SK-N-SH (cell line): ENCODE results near the gene BEND3.

Source experiments
- POLR2AphosphoS5 ChIP-seq: IDR thresholded peaks from 2 replicates; pipeline ENCODE4 v1.6.1; 2012; ENCODE audit warnings: low read depth, low read length
- TEAD4 ChIP-seq: IDR thresholded peaks from 2 replicates; pipeline ENCODE4 v1.4.0; 2012; ENCODE audit warnings: mild to moderate bottlenecking, borderline replicate concordance; ENCODE audit not compliant: insufficient read depth
- TF ChIP-seq, protein P1 (sequence below): IDR thresholded peaks from 2 replicates; pipeline ENCODE4; 2012
- TF ChIP-seq, protein P2 (sequence below): fragments of 150-350 bp; IDR thresholded peaks from 2 replicates; pipeline ENCODE4 v1.6.1; 2017; ENCODE audit warnings: antibody characterized with exemption, low read length, low read depth, borderline replicate concordance
- TF ChIP-seq, protein P3 (sequence below): fragments of 200-600 bp; sonication (generic); IDR thresholded peaks from 2 replicates; pipeline ENCODE4 v1.6.1; 2017; ENCODE audit warnings: antibody characterized with exemption, mild to moderate bottlenecking, moderate library complexity
- TF ChIP-seq, protein P4 (sequence below): IDR thresholded peaks from 2 replicates; pipeline ENCODE4 v1.6.1; 2012; ENCODE audit warnings: mild to moderate bottlenecking, low read depth, low read length, moderate library complexity

DNA sequence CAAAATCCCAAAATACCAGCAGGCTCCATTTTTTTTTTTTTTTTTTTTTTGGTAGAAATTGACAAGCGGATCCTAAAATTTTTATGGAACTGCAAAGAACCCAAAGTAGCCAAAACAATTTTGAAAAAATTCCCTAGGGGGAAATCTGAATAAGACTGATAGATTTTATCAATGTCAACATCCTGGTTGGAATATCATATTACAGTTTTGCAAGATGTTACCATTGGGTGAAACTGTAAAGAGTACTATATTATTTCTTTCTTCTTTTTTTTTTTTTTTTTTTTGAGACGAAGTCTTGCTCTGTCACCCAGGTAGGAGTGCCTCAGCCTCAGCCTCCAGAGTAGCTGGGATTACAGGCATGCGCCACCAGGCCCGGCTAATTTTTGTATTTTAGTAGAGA, 29.4 kb upstream of the BEND3 start:
- no peak for TF ChIP-seq POLR2AphosphoS5
- TF ChIP-seq, protein P1, sequence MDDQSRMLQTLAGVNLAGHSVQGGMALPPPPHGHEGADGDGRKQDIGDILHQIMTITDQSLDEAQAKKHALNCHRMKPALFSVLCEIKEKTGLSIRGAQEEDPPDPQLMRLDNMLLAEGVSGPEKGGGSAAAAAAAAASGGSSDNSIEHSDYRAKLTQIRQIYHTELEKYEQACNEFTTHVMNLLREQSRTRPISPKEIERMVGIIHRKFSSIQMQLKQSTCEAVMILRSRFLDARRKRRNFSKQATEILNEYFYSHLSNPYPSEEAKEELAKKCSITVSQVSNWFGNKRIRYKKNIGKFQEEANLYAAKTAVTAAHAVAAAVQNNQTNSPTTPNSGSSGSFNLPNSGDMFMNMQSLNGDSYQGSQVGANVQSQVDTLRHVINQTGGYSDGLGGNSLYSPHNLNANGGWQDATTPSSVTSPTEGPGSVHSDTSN, result no peak
- TF ChIP-seq TEAD4, result no peak
- TF ChIP-seq, protein P2, sequence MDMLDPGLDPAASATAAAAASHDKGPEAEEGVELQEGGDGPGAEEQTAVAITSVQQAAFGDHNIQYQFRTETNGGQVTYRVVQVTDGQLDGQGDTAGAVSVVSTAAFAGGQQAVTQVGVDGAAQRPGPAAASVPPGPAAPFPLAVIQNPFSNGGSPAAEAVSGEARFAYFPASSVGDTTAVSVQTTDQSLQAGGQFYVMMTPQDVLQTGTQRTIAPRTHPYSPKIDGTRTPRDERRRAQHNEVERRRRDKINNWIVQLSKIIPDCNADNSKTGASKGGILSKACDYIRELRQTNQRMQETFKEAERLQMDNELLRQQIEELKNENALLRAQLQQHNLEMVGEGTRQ, result no peak
- TF ChIP-seq, protein P3, sequence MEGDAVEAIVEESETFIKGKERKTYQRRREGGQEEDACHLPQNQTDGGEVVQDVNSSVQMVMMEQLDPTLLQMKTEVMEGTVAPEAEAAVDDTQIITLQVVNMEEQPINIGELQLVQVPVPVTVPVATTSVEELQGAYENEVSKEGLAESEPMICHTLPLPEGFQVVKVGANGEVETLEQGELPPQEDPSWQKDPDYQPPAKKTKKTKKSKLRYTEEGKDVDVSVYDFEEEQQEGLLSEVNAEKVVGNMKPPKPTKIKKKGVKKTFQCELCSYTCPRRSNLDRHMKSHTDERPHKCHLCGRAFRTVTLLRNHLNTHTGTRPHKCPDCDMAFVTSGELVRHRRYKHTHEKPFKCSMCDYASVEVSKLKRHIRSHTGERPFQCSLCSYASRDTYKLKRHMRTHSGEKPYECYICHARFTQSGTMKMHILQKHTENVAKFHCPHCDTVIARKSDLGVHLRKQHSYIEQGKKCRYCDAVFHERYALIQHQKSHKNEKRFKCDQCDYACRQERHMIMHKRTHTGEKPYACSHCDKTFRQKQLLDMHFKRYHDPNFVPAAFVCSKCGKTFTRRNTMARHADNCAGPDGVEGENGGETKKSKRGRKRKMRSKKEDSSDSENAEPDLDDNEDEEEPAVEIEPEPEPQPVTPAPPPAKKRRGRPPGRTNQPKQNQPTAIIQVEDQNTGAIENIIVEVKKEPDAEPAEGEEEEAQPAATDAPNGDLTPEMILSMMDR, result no peak
- TF ChIP-seq, protein P4, sequence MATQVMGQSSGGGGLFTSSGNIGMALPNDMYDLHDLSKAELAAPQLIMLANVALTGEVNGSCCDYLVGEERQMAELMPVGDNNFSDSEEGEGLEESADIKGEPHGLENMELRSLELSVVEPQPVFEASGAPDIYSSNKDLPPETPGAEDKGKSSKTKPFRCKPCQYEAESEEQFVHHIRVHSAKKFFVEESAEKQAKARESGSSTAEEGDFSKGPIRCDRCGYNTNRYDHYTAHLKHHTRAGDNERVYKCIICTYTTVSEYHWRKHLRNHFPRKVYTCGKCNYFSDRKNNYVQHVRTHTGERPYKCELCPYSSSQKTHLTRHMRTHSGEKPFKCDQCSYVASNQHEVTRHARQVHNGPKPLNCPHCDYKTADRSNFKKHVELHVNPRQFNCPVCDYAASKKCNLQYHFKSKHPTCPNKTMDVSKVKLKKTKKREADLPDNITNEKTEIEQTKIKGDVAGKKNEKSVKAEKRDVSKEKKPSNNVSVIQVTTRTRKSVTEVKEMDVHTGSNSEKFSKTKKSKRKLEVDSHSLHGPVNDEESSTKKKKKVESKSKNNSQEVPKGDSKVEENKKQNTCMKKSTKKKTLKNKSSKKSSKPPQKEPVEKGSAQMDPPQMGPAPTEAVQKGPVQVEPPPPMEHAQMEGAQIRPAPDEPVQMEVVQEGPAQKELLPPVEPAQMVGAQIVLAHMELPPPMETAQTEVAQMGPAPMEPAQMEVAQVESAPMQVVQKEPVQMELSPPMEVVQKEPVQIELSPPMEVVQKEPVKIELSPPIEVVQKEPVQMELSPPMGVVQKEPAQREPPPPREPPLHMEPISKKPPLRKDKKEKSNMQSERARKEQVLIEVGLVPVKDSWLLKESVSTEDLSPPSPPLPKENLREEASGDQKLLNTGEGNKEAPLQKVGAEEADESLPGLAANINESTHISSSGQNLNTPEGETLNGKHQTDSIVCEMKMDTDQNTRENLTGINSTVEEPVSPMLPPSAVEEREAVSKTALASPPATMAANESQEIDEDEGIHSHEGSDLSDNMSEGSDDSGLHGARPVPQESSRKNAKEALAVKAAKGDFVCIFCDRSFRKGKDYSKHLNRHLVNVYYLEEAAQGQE, result no peak
